ENCODE results near the gene DARS2. TPM values are rescaled to one million over a fixed set of nuclear protein-coding genes. Genes with fewer than 3 reads are reported as not detected.
"Not testable (repeated sequence)": the region's sequence is repeated elsewhere in the genome, so short reads cannot be mapped to it uniquely, and the experiment has no call there.

The DARS2 gene
- total and polyA plus RNA-seq, 4 donors, result 2.0 to 10.0 (median 6.1) TPM

- Histone ChIP-seq H3K4me1 (ENCODE audit: control insufficient read depth in 1 of 2, insufficient read depth in 2 of 2, low read length in 2 of 2) (peaks cover 0 to 4% of the 10 kb centered on the region in 2 donors), H3K9me3 (ENCODE audit: control insufficient read depth, low read length) (no peaks in the 10 kb centered on the region), H3K4me3 (ENCODE audit: low read length in 2 of 2) (no peak overlapping the region), H3K36me3 (ENCODE audit: control insufficient read depth in 1 of 2, insufficient read depth in 2 of 2, low read length in 1 of 2) (no peaks in the 10 kb centered on the region), H3K27me3 (ENCODE audit: control insufficient read depth in 1 of 2, insufficient read depth in 2 of 2, low read length in 1 of 2) (no peaks in the 10 kb centered on the region), H3K27ac (ENCODE audit: low read depth in 1 of 2, low read length in 2 of 2) (no peak overlapping the region)
- intact Hi-C loops (cut with DNase I), result no loop called here
- ATAC-seq (ENCODE audit: low FRiP score) (no peak), DNase-seq (no peak)
- 88 to 91% methylated on average over 15 of the region's 15 CpGs for WGBS, 2 donors
Measured at GRCh38 chr1:173870252-173871075, 46.0 kb downstream of the DARS2 start.

- Histone ChIP-seq H3K36me3 (ENCODE audit: control insufficient read depth in 1 of 2, insufficient read depth in 2 of 2, low read length in 1 of 2) (no peaks in the 10 kb centered on the region), H3K27ac (ENCODE audit: low read depth in 1 of 2, low read length in 2 of 2) (no peak overlapping the region), H3K4me3 (ENCODE audit: low read length in 2 of 2) (no peak overlapping the region), H3K4me1 (ENCODE audit: control insufficient read depth in 1 of 2, insufficient read depth in 2 of 2, low read length in 2 of 2) (peaks cover 0 to 4% of the 10 kb centered on the region in 2 donors), H3K27me3 (ENCODE audit: control insufficient read depth in 1 of 2, insufficient read depth in 2 of 2, low read length in 1 of 2) (no peaks in the 10 kb centered on the region), H3K9me3 (ENCODE audit: control insufficient read depth, low read length) (no peaks in the 10 kb centered on the region)
- DNase-seq (no peak), ATAC-seq (ENCODE audit: low FRiP score) (no peak)
- intact Hi-C loops (cut with DNase I), result no loop called here
- WGBS, 2 donors, result 88 to 93% methylated on average over 5 of the region's 5 CpGs
Measured at GRCh38 chr1:173871091-173871490, 46.6 kb downstream of the DARS2 start.

GRCh38 chr1:173871500-173871899, 47.0 kb downstream of the DARS2 start:
- Histone ChIP-seq H3K4me3 (ENCODE audit: low read length in 2 of 2) (no peak overlapping the region), H3K27me3 (ENCODE audit: control insufficient read depth in 1 of 2, insufficient read depth in 2 of 2, low read length in 1 of 2) (no peaks in the 10 kb centered on the region), H3K27ac (ENCODE audit: low read depth in 1 of 2, low read length in 2 of 2) (no peak overlapping the region), H3K36me3 (ENCODE audit: control insufficient read depth in 1 of 2, insufficient read depth in 2 of 2, low read length in 1 of 2) (no peaks in the 10 kb centered on the region), H3K9me3 (ENCODE audit: control insufficient read depth, low read length) (no peaks in the 10 kb centered on the region), H3K4me1 (ENCODE audit: control insufficient read depth in 1 of 2, insufficient read depth in 2 of 2, low read length in 2 of 2) (peaks cover 0 to 2% of the 10 kb centered on the region in 2 donors)
- DNase-seq, result no peak
- ATAC-seq (ENCODE audit: low FRiP score), result no peak
- intact Hi-C loops (cut with DNase I), result no loop called here
- 71 to 90% methylated on average over 2 of the region's 2 CpGs for WGBS, 2 donors

GRCh38 chr1:173876732-173877131, 52.3 kb downstream of the DARS2 start:
- ATAC-seq (ENCODE audit: low FRiP score), result no peak
- no peaks in the 10 kb centered on the region for H3K9me3 ChIP-seq (ENCODE audit: control insufficient read depth, low read length)
- H3K36me3 ChIP-seq (ENCODE audit: control insufficient read depth in 1 of 2, insufficient read depth in 2 of 2, low read length in 1 of 2), result no peaks in the 10 kb centered on the region
- no peak for DNase-seq
- no peak overlapping the region for H3K27ac ChIP-seq (ENCODE audit: low read depth in 1 of 2, low read length in 2 of 2)
- WGBS, 2 donors, result 92 to 93% methylated on average over 5 of the region's 5 CpGs
- no peak overlapping the region for H3K4me3 ChIP-seq (ENCODE audit: low read length in 2 of 2)
- intact Hi-C loops (cut with DNase I), result no loop called here
- H3K27me3 ChIP-seq (ENCODE audit: control insufficient read depth in 1 of 2, insufficient read depth in 2 of 2, low read length in 1 of 2), result no peaks in the 10 kb centered on the region
- H3K4me1 ChIP-seq (ENCODE audit: control insufficient read depth in 1 of 2, insufficient read depth in 2 of 2, low read length in 2 of 2), result no peaks in the 10 kb centered on the region

GRCh38 chr1:173878251-173878650, 53.8 kb downstream of the DARS2 start:
- ATAC-seq (ENCODE audit: low FRiP score) (no peak), DNase-seq (no peak)
- H3K27me3 ChIP-seq (ENCODE audit: control insufficient read depth in 1 of 2, insufficient read depth in 2 of 2, low read length in 1 of 2), result no peaks in the 10 kb centered on the region
- no peak overlapping the region for H3K27ac ChIP-seq (ENCODE audit: low read depth in 1 of 2, low read length in 2 of 2)
- H3K9me3 ChIP-seq (ENCODE audit: control insufficient read depth, low read length), result no peaks in the 10 kb centered on the region
- H3K36me3 ChIP-seq (ENCODE audit: control insufficient read depth in 1 of 2, insufficient read depth in 2 of 2, low read length in 1 of 2), result no peaks in the 10 kb centered on the region
- intact Hi-C loops (cut with DNase I), result no loop called here
- H3K4me3 ChIP-seq (ENCODE audit: low read length in 2 of 2), result no peak overlapping the region
- no peaks in the 10 kb centered on the region for H3K4me1 ChIP-seq (ENCODE audit: control insufficient read depth in 1 of 2, insufficient read depth in 2 of 2, low read length in 2 of 2)

- intact Hi-C loops (cut with DNase I); H3K27me3 ChIP-seq (ENCODE audit: control insufficient read depth in 1 of 2, insufficient read depth in 2 of 2, low read length in 1 of 2); DNase-seq; H3K4me3 ChIP-seq (ENCODE audit: low read length in 2 of 2); H3K27ac ChIP-seq (ENCODE audit: low read depth in 1 of 2, low read length in 2 of 2); ATAC-seq (ENCODE audit: low FRiP score); H3K9me3 ChIP-seq (ENCODE audit: control insufficient read depth, low read length); H3K4me1 ChIP-seq (ENCODE audit: control insufficient read depth in 1 of 2, insufficient read depth in 2 of 2, low read length in 2 of 2); H3K36me3 ChIP-seq (ENCODE audit: control insufficient read depth in 1 of 2, insufficient read depth in 2 of 2, low read length in 1 of 2): not testable (repeated sequence)
- WGBS, 2 donors, result 80 to 84% methylated on average over 4 of the region's 4 CpGs
Measured at GRCh38 chr1:173881117-173881516, 56.6 kb downstream of the DARS2 start.

GRCh38 chr1:173884701-173885100, 60.2 kb downstream of the DARS2 start:
- intact Hi-C loops (cut with DNase I), result no loop called here
- 76 to 83% methylated on average over 5 of the region's 5 CpGs for WGBS, 2 donors
- no peaks in the 10 kb centered on the region for H3K4me1 ChIP-seq (ENCODE audit: control insufficient read depth in 1 of 2, insufficient read depth in 2 of 2, low read length in 2 of 2)
- DNase-seq (no peak), ATAC-seq (ENCODE audit: low FRiP score) (no peak)
- H3K27ac ChIP-seq (ENCODE audit: low read depth in 1 of 2, low read length in 2 of 2), result no peak overlapping the region
- H3K36me3 ChIP-seq (ENCODE audit: control insufficient read depth in 1 of 2, insufficient read depth in 2 of 2, low read length in 1 of 2), result peaks cover 0 to 6% of the 10 kb centered on the region in 2 donors
- no peaks in the 10 kb centered on the region for H3K27me3 ChIP-seq (ENCODE audit: control insufficient read depth in 1 of 2, insufficient read depth in 2 of 2, low read length in 1 of 2)
- H3K9me3 ChIP-seq (ENCODE audit: control insufficient read depth, low read length), result no peaks in the 10 kb centered on the region
- H3K4me3 ChIP-seq (ENCODE audit: low read length in 2 of 2), result no peak overlapping the region

- WGBS, 2 donors, result 86 to 87% methylated on average over 4 of the region's 4 CpGs
- ATAC-seq (ENCODE audit: low FRiP score), result no peak
- Histone ChIP-seq H3K27ac (ENCODE audit: low read depth in 1 of 2, low read length in 2 of 2) (no peak overlapping the region), H3K9me3 (ENCODE audit: control insufficient read depth, low read length) (no peaks in the 10 kb centered on the region), H3K4me3 (ENCODE audit: low read length in 2 of 2) (no peak overlapping the region), H3K36me3 (ENCODE audit: control insufficient read depth in 1 of 2, insufficient read depth in 2 of 2, low read length in 1 of 2) (peaks cover 3 to 6% of the 10 kb centered on the region in 2 donors), H3K27me3 (ENCODE audit: control insufficient read depth in 1 of 2, insufficient read depth in 2 of 2, low read length in 1 of 2) (no peaks in the 10 kb centered on the region), H3K4me1 (ENCODE audit: control insufficient read depth in 1 of 2, insufficient read depth in 2 of 2, low read length in 2 of 2) (no peaks in the 10 kb centered on the region)
- intact Hi-C loops (cut with DNase I), result no loop called here
- DNase-seq, result no peak
Measured at GRCh38 chr1:173886746-173887611, 62.5 kb downstream of the DARS2 start.
